ENCODE measurements around the gene BPNT1.

- TF ChIP-seq CTCF (IDR thresholded peaks at IDR 0.05) (no peak), POLR2A (IDR thresholded peaks at IDR 0.05) (no peak)
Observed at GRCh38 chr1:220038640-220039039, 50.9 kb downstream of the BPNT1 start.

All from Peyer's patch (tissue), 4 donors.